Nephron (organoid): ENCODE data around the gene POLD4.

Experiments used
- H3K27ac Mint-ChIP-seq, 3 experiments: 2 replicates each; pipeline ENCODE4 v1.8.0; 2020; ENCODE audit warnings: mixed read lengths in 3 of 3, mild to moderate bottlenecking in 2 of 3, moderate library complexity in 1 of 3
- H3K27me3 Mint-ChIP-seq: 2 replicates; pipeline ENCODE4 v1.8.0; 2021; ENCODE audit warnings: low read depth, mild to moderate bottlenecking, moderate library complexity, mixed read lengths
- H3K36me3 Mint-ChIP-seq: 2 replicates; pipeline ENCODE4 v1.8.0; 2020; ENCODE audit warnings: low read depth, mixed read lengths
- H3K4me1 Mint-ChIP-seq: 2 replicates; pipeline ENCODE4 v1.8.0; 2020; ENCODE audit warnings: mixed read lengths
- H3K4me3 Mint-ChIP-seq, 3 experiments: 2 replicates each; pipeline ENCODE4 v1.8.0; 2020; ENCODE audit warnings: mild to moderate bottlenecking in 3 of 3, mixed read lengths in 3 of 3, moderate library complexity in 2 of 3
- H3K9me3 Mint-ChIP-seq: 2 replicates; pipeline ENCODE4 v1.8.0; 2020; ENCODE audit warnings: mixed read lengths
- TF ChIP-seq, protein P1 (sequence below), 3 experiments: fragments of 200-600 bp; sonication (generic); IDR thresholded peaks; one replicate each; pipeline ENCODE4 v1.5.0; 2021; ENCODE audit warnings: antibody characterized with exemption in 3 of 3; ENCODE audit not compliant: unreplicated experiment in 3 of 3

POLD4 gene

GRCh38 chr11:67347964-67348749, 5.2 kb downstream of the POLD4 start:
- H3K4me1 Mint-ChIP-seq, result peaks cover 5% of the 10 kb centered on the region
- H3K36me3 Mint-ChIP-seq, result no peaks in the 10 kb centered on the region
- H3K27me3 Mint-ChIP-seq, result no peaks in the 10 kb centered on the region
- TF ChIP-seq, protein P1, sequence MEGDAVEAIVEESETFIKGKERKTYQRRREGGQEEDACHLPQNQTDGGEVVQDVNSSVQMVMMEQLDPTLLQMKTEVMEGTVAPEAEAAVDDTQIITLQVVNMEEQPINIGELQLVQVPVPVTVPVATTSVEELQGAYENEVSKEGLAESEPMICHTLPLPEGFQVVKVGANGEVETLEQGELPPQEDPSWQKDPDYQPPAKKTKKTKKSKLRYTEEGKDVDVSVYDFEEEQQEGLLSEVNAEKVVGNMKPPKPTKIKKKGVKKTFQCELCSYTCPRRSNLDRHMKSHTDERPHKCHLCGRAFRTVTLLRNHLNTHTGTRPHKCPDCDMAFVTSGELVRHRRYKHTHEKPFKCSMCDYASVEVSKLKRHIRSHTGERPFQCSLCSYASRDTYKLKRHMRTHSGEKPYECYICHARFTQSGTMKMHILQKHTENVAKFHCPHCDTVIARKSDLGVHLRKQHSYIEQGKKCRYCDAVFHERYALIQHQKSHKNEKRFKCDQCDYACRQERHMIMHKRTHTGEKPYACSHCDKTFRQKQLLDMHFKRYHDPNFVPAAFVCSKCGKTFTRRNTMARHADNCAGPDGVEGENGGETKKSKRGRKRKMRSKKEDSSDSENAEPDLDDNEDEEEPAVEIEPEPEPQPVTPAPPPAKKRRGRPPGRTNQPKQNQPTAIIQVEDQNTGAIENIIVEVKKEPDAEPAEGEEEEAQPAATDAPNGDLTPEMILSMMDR (IDR thresholded peaks at IDR 0.05; ENCODE audit: unreplicated experiment in 3 of 3), result no peak
- H3K9me3 Mint-ChIP-seq, result no peaks in the 10 kb centered on the region
- H3K4me3 Mint-ChIP-seq, result peak overlapping the region in 1 of 3 experiments; percentile 47
- no peak overlapping the region for H3K27ac Mint-ChIP-seq

DNA sequence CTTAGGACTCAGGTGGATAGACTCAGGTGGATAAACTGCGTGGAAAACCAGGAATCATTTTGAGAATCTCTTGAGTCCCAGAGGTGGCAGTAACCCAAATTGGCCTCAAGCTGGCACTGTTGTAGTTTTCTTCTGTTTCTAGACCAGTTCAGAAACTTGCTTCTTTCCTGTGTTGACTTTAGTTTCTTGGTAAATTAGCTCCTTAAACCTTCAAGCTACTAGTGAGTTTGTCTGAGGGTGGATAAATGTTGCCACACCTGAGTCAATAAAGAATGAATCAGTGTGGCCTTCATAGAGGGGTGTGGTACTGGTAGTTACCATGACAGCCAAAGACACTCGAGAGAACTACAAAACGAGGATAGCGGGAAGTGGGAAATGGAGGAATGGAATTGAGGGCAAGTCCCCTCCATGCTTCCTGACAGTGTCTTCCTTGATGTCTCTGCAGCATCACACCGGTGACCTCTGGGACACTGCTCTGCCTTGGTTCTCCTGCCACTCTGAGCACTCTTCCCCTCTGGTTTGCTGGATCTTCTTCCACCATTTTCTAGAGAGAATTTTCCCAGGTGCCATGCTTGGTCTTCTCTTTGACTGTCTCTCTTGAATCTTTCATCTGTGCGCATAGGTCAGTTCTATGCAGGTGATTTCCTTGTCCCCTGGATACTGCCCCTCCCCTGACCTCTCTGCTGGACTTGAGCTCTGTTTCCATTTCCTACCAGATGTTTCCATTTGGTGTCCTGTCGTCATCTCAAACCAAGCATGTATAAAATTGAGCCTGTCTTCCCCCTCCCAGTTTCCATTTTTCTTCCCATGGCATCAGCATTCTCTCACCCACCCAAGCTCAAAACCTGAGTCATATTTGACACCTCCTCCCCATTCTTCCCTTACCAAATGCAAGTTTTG, 7.2 kb downstream of the POLD4 start:
- Mint-ChIP-seq H3K4me3 (no peak overlapping the region), H3K9me3 (peaks cover 2% of the 10 kb centered on the region), H3K4me1 (peaks cover under 1% of the 10 kb centered on the region), H3K27me3 (no peaks in the 10 kb centered on the region), H3K36me3 (no peaks in the 10 kb centered on the region), H3K27ac (no peak overlapping the region)
- TF ChIP-seq, protein P1 (IDR thresholded peaks at IDR 0.05; ENCODE audit: unreplicated experiment in 3 of 3), result peak; percentile 56 to 60 (median 59)

DNA sequence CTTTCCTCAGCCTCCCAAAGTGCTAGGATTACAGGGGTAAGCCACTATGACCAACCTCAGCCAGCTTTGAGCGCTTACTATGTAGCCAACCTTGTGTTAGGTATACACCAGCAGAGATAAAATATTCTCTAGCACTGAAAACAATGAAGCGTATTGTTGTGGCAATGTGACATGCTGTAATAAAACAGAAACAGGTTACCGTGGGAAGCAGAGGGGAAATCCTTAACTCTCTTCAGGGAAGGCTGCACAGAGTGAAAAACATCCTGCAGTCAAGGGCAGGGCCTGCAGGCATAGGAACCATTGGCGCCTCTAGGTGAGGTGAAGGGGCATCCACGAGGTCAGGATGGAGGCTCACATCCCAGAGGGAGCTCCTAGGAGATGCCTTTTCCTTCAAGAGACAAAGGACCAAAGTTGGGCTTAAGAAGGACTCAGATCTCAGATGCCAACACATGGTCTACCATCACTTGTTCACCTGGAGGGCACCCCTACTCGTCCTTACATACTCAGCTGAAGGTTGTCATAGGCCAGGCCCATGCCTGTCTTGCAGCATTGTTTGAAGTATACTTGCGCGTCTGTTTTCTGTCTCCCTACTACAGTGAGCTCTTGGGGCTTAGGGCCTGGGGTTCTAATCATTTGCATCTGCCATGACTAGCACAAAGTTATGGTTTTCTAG, 8.0 kb downstream of the POLD4 start:
- Mint-ChIP-seq H3K36me3 (no peaks in the 10 kb centered on the region), H3K4me1 (no peaks in the 10 kb centered on the region), H3K4me3 (no peak overlapping the region), H3K27ac (no peak overlapping the region), H3K9me3 (peaks cover 2% of the 10 kb centered on the region), H3K27me3 (no peaks in the 10 kb centered on the region)
- TF ChIP-seq, protein P1 (IDR thresholded peaks at IDR 0.05; ENCODE audit: unreplicated experiment in 3 of 3), result no peak

GRCh38 chr11:67344264-67344663, 9.1 kb downstream of the POLD4 start:
- Mint-ChIP-seq H3K4me3 (no peak overlapping the region), H3K27me3 (no peaks in the 10 kb centered on the region), H3K27ac (no peak overlapping the region), H3K9me3 (peaks cover 2% of the 10 kb centered on the region), H3K4me1 (no peaks in the 10 kb centered on the region), H3K36me3 (no peaks in the 10 kb centered on the region)
- TF ChIP-seq, protein P1 (IDR thresholded peaks at IDR 0.05; ENCODE audit: unreplicated experiment in 3 of 3), result no peak

- Mint-ChIP-seq H3K9me3 (no peaks in the 10 kb centered on the region), H3K36me3 (peaks cover 10% of the 10 kb centered on the region), H3K4me1 (no peaks in the 10 kb centered on the region), H3K27me3 (no peaks in the 10 kb centered on the region), H3K4me3 (no peak overlapping the region), H3K27ac (no peak overlapping the region)
- TF ChIP-seq, protein P1 (IDR thresholded peaks at IDR 0.05; ENCODE audit: unreplicated experiment in 3 of 3), result no peak
Observed at GRCh38 chr11:67337257-67337656, 16.1 kb downstream of the POLD4 start.
